ENCODE results near the gene SDHA. TPM values are rescaled to one million over a fixed set of nuclear protein-coding genes. Genes with fewer than 3 reads are reported as not detected.

SDHA gene
- 119 and 123 TPM in 2 replicates for total RNA-seq

GRCh38 chr5:217494-218456 lies at the start of gene SDHA, which contains the start of gene CCDC127:
Gene SDHA (plus strand): TSS chr5:218320. CDS start chr5:218356, 36 bp downstream.
Gene CCDC127 (minus strand): TSS chr5:218153. CDS start chr5:216849, 1,304 bp downstream.

GRCh38 chr5:191036-191948 lies 26.8 kb upstream of the SDHA start, which contains the start of gene LRRC14B:
Gene LRRC14B (plus strand): TSS chr5:191495. CDS start chr5:191539, 44 bp downstream.

Other genes with a start within 250 kb of the SDHA start
- gene PLEKHG4B, start 126.2 kb upstream of the SDHA start, total RNA-seq: 0.07 TPM in 1 of 2 replicates, not detected in the other
- gene LRRC14B, start 26.8 kb upstream of the SDHA start, total RNA-seq: not detected in 2 replicates
- gene CCDC127, start 167 bp upstream of the SDHA start, total RNA-seq: 8.2 and 9.4 TPM in 2 replicates
- 126 and 133 TPM in 2 replicates for gene PDCD6, start 53.3 kb downstream of the SDHA start, total RNA-seq
- 18.0 and 45.2 TPM in 2 replicates for gene AHRR, start 103.4 kb downstream of the SDHA start, total RNA-seq
- 52.8 and 56.6 TPM in 2 replicates for gene EXOC3, start 224.9 kb downstream of the SDHA start, total RNA-seq

Data from smooth muscle cell of the pulmonary artery (primary cell).